Measurements from ENCODE around the gene METRN.
"Not testable (repeated sequence)": the region's sequence is repeated elsewhere in the genome, so short reads cannot be mapped to it uniquely, and the experiment has no call there.

The METRN gene

DNA sequence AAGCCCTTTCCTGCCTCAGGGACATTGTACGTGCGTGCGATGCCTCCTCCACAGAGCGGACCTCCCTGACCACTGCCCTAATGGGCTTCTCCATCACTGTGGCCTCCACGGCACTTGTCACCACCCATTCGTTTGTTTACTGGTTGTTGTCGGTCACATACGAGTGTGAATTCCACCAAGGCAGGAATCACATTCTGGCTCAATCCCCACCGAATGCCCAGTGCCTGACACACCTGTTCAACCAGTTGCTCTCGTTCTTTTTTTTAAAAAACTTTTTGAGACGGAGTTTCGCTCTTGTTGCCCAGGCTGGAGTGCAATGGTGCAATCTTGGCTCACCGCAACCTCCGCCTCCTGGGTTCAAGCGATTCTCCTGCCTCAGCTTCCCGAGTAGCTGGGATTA lies 23.7 kb upstream of the METRN start:
- DNase-seq (ENCODE audit: low spot score) = not testable (repeated sequence)

GRCh38 chr16:692356-693108 lies 22.4 kb upstream of the METRN start:
- DNase-seq (ENCODE audit: low spot score) = no peak

- no peak for DNase-seq (ENCODE audit: low spot score)
These were observed 21.6 kb upstream of the METRN start for GRCh38 chr16:693364-693763.

- no peak for DNase-seq (ENCODE audit: low spot score)
These were observed 21.2 kb upstream of the METRN start for GRCh38 chr16:693766-694165.

GRCh38 chr16:694187-694862 lies 20.6 kb upstream of the METRN start:
- DNase-seq (ENCODE audit: low spot score) = no peak

GRCh38 chr16:694863-695354 lies 20.0 kb upstream of the METRN start:
- DNase-seq (ENCODE audit: low spot score) = no peak

- DNase-seq (ENCODE audit: low spot score) = no peak
These were observed 19.4 kb upstream of the METRN start for GRCh38 chr16:695355-696089.

DNA sequence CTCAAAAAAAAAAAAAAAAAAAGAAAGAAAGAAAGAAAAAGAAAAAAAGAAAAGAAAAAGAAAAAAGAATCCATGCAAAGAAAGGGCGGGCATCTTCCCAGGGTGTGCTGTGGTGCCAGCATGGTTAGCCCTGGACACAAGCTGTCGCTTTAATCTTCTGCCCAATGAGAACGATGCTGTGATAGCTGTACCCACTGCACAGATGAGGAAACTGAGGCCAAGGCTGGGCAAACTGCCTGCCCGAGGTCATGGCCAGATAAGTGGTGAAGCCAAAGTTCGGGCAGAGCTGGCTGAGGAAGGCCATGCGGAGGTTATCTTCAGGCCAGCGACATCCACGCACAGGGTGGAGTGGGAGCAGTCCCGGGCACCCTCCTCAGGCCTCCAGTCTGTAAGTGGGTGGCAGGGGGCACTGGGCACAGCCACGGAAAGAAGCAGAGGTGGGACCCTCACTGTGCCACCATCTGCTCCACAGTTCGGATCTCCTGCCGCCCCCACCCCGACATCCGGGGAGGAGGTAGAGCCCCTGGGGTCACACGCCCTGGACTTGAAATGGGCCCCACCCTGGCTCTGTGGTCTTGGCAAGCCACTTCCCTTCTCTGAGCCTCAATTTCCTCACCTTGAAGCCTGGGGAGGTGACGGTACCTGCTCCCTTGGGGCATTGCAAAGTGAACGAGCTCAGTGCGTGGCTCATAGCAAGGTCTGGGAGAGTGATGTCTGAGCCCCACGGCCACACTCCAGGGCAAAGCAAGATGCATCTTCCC lies 15.8 kb upstream of the METRN start:
- DNase-seq (ENCODE audit: low spot score) = no peak

DNA sequence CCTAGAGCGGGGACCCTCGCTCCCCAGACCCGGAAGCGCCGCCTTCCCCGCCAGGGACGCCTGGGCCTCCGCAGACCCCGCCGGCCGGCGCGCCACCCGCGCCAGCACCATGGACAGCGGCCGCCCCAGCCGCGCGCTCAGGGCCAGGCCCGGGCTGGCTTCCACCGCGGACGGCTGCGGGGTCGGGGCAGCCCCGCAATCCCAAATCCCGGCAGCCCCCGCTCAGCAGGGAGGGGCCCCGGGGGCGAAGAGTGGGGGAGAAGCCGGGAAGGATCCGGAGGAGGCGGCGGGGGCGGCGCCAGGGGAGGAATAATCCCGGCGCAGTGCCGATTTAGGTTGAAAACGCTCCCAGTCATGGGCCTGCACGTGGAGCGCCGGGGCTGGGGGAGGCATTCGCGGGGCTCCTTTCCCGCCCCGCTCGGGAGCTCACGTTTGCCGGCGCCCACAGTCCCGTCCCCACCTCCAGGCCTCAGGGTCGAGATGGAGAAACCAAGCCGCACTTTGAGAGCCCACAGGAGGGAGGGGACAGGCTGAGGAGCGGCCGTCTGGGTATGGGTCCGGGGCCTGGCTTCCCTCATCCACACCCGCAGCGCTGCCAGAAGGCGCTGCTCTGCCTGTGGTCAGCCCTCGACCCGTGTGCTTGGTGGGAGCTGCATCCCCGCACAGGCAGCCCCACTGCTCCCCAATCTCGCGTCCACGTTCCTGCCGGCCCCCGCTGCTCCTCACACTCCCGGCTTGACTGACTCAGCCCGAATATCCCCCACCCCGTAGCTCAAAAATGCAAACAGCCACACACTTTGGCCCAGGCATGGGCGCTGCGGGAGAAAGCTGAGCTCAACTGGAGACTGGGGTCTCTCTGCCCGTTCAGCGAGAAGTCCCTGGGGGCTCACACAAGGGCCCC lies 14.0 kb upstream of the METRN start:
- no peak for DNase-seq (ENCODE audit: low spot score)

DNA sequence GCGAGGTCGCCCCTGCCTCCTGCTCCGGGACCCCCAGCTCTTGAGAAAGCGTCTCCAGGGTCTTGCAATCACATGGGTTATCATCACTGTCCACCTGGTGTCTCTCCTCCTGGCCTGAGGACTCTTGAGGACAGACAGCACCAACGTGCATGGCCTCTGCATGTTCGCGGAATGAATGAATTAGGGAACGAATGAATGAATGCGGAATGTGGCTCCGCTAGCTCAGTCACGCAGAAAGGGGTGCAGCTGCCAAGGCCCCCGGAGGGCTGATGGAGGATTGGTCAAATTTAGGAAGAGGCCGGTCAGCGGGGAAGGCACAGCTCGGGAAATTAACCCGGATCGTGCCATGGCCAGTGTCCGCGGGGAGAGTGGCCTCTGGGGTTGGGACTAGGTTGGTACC lies 12.6 kb upstream of the METRN start:
- DNase-seq (ENCODE audit: low spot score) = no peak

DNA sequence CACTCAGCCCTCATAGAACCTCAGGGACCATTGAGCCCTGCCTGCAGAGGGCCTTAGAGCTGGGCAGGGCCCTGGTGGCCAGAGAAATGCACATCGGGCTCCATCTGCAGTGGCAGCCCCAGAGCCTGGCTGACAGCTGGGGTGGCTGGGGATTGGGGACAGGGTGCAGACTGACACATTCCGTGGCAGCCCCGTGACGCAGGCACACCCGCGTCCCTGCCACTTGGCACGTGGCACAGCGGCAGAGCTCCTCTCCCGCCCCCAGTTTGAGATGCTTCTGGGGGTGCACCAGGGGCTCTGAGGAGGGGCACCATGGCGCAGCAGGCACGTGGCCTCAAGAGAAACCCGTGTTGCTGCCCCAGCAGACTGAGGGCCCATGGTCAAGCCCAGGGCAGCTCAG lies 11.5 kb upstream of the METRN start:
- DNase-seq (ENCODE audit: low spot score) = peak; percentile 76

GRCh38 chr16:704047-704446 lies 10.9 kb upstream of the METRN start:
- no peak for DNase-seq (ENCODE audit: low spot score)

DNA sequence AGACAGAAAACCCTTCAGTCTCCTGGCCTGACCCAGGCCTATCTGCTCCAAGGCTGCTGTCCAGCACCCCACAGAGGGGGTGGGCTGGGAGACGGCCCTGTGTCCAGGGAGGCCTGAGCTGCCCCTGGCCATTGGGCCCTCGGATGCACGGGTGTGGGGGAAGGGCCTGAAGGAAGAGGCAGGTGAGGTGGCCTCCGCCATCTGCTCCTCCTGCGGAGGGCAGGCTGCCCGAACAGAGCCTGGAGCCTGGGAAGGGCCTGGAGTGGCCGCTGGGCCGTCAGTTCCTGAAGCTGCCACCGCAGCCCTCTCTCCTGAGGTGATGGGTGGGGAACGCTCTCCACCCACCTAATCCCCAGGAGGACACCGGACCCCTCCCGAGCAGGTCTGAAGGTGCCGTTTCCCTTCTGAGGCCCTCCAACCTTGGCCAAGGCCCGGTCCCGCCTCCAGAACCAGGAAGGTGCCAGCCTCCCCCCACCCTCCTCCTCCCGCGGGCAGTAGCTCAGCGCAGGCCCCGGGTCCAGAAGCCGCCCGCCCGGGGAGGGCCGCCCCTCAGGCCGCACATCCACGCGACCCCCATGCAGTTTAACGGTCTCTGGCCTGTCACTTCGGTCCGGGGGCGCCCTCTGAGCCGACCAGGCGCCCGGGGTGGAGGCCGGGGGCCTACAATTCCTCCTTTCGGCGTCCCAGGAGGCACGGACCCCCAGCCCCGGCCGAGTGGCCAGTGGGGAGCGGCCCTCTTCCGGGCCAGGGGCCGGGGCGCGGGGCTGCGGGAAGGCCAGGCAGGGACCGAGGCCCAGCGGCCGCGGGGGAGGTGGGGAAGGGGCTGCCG lies 10.2 kb upstream of the METRN start:
- no peak for DNase-seq (ENCODE audit: low spot score)

DNA sequence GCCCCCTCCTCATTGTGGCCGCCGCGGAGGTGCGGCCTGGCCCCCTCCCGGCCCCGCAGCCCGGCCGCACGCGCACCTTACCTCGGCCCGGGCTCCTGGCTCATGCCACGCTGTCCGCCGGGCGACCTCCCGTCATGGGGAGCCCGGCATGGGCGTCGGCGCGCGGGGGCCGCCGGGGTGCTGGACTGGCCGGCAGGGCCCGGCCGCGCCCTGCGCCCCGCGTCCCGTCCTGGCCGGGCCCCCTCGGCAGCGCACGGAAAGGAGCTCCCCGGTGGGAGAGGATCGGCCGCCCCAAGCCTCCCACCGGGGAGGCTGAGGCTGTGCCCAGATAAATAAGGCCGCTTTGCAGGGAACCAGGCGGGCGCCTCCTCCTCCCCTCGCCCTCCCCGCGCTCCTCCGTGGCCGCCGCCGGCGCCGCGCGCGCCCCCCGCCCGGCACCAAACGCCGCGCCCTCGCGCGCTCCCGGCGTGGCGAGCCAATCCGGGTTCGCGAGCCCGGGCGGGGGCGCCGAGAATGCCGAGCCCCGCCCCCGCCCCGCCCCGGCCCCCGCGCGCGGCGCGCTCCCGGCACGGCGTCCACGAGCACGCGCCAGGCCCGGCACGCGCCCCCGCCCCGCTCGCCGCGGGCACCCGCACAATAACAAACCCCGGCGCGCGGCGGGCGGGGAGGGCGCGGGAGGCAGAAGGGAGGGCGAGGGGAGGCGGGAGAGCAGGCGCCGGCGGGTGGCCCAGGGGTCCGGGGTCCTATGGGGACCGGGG lies 9.3 kb upstream of the METRN start, which contains the start of gene FBXL16:
Gene FBXL16, minus strand, starts transcription at position 371 of the 758 bp plus-strand sequence. CDS start 8,396 bp downstream, outside the sequence.
- DNase-seq (ENCODE audit: low spot score) = no peak

GRCh38 chr16:706189-707061 lies 8.5 kb upstream of the METRN start:
- no peak for DNase-seq (ENCODE audit: low spot score)

DNA sequence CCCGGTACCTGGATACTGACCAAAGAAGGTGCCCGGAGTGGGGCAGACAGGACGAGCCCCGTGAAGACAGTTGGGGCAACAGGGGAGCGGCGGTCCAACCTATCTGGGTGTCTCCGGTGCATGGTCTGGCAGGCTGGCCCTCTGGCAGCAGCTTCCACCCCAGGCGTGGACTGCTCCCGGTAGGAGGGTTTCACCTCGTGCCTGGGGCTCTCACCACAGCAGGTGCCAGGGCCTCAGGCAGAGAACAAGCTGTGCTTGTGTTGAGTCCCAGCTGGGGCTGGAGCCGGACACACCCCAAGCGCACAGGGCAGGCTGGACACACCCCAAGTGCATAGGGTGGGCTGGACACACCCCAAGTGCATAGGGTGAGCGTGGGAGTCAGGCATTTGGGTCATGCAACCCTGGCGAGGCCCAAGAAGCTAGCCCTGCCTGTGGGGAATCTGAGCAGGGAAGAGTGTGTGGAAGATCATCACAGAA lies 7.8 kb upstream of the METRN start:
- no peak for DNase-seq (ENCODE audit: low spot score)

DNA sequence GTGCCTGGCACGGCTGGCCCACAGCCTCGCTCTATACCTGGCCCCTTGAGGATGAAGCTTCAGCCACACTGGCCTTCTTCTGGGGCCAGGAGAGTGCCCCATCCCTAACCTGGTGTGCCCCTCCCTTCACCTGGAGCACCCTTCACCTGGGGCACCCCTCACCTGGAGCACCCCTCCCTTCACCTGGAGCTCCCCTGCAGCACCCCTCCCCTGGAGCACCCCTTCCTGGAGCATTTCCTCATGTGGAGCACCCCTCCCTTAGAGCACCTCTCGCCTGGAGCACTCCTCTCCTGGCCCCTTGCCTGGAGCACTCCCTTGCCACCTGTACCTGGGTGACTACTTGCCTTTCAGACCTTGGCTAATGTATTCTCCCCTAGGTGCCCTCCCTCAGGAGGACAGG lies 6.9 kb upstream of the METRN start:
- no peak for DNase-seq (ENCODE audit: low spot score)

GRCh38 chr16:708959-709358 lies 6.0 kb upstream of the METRN start:
- DNase-seq (ENCODE audit: low spot score) = no peak

All from putamen (tissue), 1 donor.